ENCODE data around the gene EIF5B. TPM values are rescaled to one million over a fixed set of nuclear protein-coding genes. Genes with fewer than 3 reads are reported as not detected.

The EIF5B gene
- total RNA-seq, 4 donors from 2014 or later, result 28.1 to 53.8 (median 33.9) TPM

DNA sequence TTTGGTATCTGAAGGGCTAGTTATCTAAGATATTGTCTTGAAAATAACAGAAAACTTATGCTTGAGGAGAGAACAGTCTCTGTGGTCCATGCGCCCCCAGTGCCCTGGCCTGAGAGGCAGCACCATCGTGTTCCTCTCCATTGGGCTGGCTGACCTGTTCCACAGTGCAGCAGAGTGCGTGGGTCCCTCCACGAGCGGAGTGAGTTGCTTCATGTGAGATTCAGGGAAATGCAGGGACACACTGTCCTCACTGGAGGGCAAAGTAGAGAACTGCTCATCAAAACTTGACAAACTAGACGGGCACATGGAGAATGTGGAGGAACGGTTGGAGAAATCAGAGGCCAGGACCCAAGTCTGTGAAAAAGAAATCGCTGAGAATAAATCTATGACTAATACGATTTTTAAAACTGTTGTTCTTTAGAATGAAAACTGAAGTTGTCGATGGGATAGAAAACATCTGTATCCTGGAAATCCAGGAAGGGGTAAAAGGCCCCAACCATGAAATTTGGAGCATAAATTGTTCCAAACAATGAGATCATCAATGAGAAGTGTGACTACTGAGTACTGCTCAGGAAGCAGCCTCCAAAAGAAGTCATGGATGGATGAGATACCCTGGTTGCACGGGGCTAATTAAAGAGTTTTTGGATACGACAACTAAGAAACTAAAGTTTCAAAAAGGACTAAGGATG, 94.5 kb downstream of the EIF5B start:
- TF ChIP-seq, protein P1, sequence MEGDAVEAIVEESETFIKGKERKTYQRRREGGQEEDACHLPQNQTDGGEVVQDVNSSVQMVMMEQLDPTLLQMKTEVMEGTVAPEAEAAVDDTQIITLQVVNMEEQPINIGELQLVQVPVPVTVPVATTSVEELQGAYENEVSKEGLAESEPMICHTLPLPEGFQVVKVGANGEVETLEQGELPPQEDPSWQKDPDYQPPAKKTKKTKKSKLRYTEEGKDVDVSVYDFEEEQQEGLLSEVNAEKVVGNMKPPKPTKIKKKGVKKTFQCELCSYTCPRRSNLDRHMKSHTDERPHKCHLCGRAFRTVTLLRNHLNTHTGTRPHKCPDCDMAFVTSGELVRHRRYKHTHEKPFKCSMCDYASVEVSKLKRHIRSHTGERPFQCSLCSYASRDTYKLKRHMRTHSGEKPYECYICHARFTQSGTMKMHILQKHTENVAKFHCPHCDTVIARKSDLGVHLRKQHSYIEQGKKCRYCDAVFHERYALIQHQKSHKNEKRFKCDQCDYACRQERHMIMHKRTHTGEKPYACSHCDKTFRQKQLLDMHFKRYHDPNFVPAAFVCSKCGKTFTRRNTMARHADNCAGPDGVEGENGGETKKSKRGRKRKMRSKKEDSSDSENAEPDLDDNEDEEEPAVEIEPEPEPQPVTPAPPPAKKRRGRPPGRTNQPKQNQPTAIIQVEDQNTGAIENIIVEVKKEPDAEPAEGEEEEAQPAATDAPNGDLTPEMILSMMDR (IDR thresholded peaks at IDR 0.05; ENCODE audit: low read depth), result no peak

DNA sequence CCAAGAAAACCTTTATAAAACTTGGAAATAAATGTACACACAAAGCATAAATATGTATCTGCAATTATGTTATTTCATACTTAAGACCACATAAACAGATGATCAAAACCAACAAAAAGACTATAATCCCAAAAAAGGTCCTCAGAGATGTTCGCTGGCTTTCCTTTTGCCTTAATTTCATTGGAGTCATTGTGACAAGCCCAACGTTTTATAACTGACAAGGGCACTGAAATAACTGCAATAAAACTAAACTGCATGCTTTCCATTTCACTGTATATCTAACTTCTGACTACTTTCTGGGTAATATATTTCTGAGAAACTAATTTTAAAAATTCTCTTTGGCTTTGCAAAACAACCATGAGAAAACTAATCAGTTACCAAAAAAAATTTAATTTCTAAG, 96.2 kb downstream of the EIF5B start:
- TF ChIP-seq, protein P1 (IDR thresholded peaks at IDR 0.05; ENCODE audit: low read depth), result no peak

DNA sequence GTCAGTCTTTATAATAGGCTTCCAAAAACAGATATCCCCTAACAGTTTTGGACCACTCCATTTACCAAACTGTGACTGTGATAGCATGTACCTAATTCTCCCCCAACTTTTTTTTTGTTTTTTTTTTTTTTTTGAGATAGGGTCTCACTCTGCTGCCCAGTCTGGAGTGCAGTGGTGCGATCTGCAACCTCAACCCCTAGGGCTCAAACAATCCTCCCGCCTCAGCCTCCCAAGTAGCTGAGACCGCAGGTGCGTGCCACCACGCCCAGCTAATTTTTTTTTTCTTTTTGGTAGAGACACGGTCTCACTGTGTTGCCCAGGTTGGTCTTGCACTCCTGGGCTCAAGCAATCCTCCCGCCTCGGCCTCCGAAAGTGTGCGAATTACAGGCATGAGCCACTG, 99.7 kb downstream of the EIF5B start:
- TF ChIP-seq, protein P1 (IDR thresholded peaks at IDR 0.05; ENCODE audit: low read depth), result no peak

DNA sequence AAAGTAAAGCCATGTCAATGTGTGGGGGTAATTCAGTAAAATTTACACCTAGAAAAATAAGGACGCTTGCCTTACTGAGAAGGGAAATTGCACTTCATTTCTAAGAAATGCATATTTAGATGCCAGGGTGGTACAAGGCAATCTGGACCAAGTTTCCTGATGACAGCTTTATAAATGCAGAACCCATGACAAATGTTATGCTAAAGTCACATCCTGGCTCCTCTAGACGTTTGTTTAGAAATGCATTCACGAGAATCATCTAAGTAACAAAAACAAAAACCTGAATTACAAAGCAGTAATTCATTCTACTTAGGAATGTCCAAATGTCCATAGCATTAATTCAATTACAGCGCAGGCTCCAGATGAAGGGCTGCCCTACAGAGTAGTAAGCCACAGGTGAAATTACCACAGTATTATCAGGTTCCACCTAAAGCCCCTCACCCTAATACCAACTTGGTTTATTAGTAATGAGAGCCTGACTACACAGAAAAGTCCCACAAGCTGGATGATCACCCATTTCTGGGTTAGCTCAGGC, 102.8 kb downstream of the EIF5B start:
- TF ChIP-seq, protein P1 (IDR thresholded peaks at IDR 0.05; ENCODE audit: low read depth), result no peak

DNA sequence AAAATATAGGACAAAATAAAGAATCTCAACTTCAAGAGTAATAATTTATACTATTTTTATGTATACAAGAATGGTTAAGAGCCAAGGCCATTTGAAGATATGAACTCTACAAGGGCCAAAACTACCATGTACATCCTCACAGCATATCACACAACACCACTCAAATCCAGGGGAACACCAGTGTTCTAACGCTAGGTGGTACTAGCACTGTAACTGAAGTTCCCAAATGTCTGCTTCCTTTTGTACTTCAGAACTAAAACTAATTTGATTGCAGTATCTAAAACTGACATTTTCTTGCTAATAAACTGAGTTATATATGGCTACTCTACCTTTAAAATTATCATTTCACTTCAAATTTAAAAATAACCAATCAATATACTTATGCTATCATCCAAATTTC, 105.6 kb downstream of the EIF5B start:
- TF ChIP-seq, protein P1 (IDR thresholded peaks at IDR 0.05; ENCODE audit: low read depth), result no peak

DNA sequence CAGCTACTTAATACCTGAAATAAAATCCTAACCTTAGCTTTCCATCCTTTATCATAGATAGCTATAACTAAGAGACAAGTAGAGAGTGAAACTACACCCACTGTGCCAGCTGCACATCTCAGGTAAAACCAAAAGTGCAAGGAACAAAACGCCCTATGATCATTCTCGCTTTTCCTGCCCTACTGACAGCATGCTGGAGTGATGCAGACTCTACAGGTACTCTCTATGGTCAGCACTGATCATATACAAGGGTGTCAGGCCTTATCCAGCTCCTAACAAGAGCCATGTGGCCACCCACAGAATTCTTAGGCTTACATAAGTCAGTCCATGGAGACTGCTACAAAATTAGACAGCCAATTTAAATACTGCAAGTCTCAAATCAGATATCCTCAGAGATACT, 107.0 kb downstream of the EIF5B start:
- TF ChIP-seq, protein P1 (IDR thresholded peaks at IDR 0.05; ENCODE audit: low read depth), result no peak

DNA sequence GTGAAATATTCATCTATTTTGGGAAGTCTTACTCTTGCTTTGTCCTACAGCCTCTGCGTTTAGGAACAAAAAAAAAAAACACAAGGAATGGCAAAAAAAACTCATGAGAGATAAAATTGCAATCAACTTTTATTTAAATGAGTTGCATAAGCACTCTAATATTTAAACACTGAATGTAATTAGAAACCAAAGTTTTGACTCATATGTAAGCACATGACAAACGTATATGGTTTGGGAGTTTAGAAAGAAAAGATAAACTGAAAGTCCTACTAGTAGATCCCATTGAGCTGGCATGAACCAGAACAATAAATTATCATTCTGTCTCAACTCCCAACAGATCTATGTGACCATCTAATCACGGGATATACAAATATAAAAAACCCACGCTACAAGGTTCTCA, 107.9 kb downstream of the EIF5B start:
- TF ChIP-seq, protein P1 (IDR thresholded peaks at IDR 0.05; ENCODE audit: low read depth), result no peak
